Stimulated activated CD4-positive, alpha-beta T cell treated with anti-CD3 and anti-CD28 coated beads, Interleukin-4, amount 100 ng/mL, for 1 hour (primary cell): Measurements from ENCODE around the gene CSNK2A2.

Experiments
- DNase-seq: peaks from one replicate; pipeline ENCODE4 v3.0.0-alpha.2; 2020

CSNK2A2 gene

DNA sequence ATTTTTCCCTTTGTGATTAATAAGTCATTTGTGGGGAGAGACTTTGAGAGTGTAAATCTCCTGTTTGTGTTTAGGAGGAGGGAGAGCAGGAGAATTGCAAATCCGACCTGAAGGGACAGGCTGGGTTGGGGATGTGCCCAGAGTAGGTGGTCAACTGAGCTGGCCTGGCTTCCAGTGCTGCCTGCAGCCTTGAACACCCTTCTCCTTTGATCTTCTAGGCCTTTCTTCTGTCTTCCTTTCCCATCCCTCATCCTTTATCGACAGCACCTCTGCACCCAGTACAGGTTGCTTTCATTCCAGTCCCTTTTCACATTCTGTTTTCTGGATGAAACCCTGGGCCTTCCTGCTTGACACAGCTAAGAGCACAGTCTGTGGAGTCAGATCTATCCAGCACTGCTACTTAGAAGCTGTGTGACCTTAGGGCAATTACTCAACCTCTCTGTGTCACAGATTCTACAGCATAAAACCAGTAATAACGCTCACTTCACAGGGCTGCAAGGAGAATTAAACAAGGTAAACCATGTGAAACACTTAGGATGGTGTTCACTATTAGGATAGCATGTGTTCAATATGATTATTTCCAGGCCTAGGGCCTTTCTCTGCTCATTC, 1.0 kb upstream of the CSNK2A2 start:
- DNase-seq: no peak

DNA sequence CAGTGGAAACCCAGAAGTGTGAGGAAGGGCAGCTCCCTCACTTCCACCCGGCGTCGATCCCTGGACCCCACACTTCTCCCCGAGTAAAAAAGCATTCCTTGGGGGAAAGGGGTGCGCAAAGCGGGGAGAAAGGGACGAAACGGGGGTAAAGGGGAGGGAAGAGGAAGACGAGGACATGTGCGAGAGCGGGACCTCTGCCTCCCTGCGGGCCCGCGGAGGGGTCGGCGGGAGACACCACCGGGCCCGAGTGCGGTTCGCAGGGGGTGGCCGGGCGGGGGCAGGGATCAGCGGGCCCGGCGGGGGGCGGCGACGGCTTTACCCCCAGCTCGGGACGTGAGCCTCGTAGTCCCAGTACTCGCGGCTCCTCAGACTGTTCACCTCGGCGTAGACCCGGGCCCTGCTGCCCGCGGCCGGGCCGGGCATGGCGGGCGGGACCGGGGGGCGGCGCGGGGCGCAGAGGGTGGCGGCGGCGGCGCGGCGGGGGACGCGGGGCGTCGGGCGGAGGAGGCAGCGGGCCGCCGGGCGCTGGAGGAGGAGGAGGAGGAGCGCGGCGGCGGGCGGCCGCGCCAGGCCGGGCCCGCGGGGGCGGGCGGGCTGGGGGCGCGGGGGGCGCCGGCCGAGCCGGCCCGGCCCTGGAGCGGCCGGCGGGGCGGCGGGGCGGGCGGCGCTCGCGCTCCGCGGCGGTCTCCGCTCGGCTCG, 443 bp downstream of the CSNK2A2 start:
- DNase-seq: peak; percentile 14

- DNase-seq: no peak
Measured at GRCh38 chr16:58196898-58197313, 1.0 kb downstream of the CSNK2A2 start.

DNA sequence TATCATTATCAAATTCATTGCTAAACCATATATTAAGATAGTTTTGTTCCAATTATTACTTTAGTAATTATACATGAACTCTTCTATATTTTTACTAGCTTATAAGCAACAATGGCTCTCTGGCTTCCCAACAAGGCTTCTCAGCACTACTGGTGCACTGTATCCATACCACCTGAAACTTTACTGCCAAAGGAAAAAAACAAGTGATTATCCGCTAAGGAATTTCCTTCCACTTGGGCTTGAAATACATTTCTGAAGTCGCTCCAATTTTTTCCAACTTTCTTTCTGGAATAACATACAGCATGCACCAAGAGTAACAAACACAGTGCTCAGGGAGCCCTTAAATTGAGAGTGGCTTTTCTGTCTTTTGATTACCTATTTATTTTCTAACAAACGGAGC, 2.1 kb downstream of the CSNK2A2 start:
- no peak for DNase-seq

GRCh38 chr16:58195344-58195743, 2.6 kb downstream of the CSNK2A2 start:
- no peak for DNase-seq

- no peak for DNase-seq
Measured at GRCh38 chr16:58194790-58195189, 3.1 kb downstream of the CSNK2A2 start.

DNA sequence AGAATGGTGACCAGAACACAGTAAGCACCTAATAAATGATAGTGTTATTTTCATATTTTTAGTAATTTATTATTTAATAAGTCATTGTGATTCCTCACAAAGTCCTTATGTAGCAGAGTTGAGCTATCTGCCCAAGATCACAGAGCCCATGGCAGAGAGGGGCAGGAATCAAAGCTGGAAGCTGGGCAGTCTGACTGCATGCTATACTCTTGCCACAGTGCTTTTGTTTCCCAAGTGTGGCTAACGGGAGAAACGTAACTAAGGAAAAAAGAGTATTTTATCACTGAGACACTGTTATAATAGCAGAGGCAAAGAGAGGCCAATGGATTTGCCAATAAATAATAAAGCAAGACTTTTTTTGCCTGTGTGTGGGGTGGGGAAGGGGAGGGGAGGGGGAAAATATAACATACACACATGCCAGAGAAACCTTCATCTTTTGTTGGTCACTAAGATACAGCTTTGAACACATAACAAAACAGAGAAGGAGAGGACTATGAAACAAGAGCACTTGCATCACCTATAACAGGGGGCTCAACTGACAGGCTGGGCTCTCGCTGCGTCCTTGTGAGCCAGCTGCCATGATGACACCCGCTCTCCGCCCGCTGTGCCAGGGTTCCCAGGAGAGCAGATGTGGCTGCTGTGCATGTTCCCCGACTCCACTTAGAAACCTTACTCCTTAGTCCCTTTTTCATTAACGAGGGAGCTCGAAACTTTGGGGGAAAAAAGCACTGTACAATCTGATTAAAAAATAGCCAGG, 10.1 kb downstream of the CSNK2A2 start:
- DNase-seq: no peak

DNA sequence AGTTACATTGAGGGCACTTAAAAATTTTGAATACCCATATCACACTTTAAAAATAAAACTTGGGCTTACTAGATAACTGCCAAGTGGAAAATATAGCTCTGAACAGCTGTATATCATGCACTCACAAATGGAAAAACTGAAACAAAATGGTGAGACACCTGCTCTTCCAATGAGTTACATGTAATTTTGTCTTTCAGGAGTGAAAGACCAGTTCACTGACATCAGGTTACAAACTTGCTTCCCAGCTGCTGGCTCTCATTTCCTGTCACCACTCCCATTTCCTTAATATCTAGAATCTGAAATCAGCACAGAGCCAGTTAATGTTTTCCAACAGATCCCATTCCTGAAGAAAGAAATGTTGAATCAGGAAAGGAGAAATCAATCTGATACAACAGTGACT, 10.8 kb downstream of the CSNK2A2 start:
- DNase-seq: no peak

GRCh38 chr16:58186176-58186944, 11.5 kb downstream of the CSNK2A2 start:
- no peak for DNase-seq

DNA sequence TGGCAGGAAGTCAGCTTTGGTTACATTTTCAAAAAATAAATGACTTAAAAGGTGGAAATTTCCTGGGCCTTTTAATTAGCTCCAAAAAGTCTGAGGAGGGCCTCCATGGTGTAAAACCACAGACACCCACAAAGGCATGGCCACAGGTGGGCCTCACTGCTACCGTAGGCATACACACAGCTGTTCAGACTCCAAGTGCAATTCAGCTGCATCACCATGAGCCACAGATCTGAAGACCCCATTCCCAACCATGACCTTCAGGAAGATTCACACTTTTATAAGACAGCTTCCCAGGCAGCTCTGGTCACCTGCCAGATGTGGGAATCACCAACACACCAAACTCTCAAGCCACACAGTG, 20.6 kb downstream of the CSNK2A2 start:
- no peak for DNase-seq

DNA sequence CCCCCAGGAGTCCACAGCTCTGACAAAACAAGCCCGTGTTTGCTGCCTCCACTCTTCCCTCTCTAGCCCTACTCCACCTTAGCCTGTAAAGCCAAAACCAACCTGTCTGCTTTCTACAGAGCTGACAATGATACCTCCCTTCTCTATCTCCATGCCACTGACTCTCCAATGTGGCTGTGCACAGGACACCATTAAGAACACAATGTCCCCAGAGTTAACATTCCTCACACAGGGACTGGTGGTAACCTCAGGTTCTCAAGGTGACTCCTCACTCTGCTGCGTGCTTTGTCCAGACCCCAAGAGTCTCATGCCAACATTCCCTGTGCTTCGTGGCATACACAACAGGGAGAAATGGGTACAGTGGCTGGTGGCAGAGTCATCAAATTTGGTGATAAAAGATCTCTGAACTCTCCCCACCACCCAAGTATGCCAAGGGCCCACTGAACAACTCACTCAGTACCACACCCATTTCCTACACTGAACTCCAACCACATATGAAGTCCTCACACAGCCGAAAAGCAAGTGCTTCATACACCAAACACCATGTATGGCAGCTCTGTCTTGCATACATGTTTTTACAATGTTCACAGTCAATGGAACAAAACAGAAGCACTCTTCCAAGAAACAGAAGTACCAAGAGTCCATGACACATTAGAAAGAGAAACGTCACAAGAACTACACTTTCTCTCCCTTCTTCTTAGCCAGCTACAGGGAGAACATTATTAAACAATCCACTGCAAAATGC, 21.1 kb downstream of the CSNK2A2 start:
- DNase-seq: no peak

DNA sequence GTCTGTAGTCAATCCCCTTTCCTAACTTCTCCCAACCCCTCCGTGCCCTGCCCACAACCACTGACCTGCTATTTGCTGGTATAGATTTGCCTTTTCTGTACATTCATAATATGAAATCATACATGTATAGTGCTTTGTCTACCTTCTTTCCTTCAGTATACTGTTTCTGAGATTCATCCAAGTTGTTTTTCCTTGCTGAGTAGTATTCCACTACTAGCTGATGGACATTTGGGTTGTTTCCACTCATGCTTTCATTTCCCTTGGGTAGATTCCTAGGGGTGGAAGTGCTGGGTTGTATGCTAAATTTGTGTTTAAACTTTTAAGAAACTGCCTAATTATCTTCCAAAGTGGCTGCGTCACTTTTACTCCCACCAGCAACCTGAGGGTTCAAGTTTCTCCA, 27.7 kb downstream of the CSNK2A2 start:
- no peak for DNase-seq

- DNase-seq: no peak
Measured at GRCh38 chr16:58160855-58161254, 37.1 kb downstream of the CSNK2A2 start.

DNA sequence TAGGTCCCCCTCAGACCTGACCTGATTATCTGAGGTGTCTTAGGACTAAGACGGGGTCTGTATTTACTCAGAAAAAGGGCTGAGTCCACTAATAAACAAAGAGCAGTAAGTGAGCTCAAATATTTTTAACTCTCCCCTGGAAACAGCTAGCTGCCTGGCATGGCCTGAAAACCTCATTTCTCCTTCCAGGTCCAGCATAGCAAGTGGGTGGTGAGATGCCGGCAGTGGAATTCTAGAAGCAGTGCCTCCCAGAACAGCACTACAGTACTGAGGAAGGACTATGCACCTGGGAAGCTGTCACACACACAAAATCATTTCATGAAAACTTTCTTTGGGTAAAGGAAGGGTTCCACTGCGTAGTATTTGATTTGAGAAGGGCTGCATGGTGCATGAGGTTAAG, 39.2 kb downstream of the CSNK2A2 start:
- DNase-seq: no peak

- DNase-seq: no peak
Measured at GRCh38 chr16:58157951-58158540, 39.9 kb downstream of the CSNK2A2 start.

DNA sequence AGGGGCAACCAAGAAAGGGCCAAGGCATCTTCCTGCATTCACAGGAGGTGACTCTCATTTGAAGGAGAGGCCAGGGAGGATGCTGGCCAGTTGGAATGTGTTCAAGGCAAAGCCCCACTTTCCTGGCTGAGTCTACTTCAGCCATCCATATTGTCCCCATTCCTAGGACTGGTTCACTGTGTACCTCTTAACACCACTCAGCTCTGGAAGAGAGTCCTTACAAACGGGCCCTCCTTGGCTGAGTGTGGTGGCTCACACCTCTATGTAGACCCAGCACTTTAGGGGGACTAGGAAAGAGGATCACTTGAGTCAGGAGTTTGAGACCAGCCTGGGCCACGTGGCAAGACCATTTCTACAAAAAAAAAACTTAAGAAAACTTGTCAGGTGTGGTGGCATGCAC, 40.7 kb downstream of the CSNK2A2 start:
- no peak for DNase-seq

DNA sequence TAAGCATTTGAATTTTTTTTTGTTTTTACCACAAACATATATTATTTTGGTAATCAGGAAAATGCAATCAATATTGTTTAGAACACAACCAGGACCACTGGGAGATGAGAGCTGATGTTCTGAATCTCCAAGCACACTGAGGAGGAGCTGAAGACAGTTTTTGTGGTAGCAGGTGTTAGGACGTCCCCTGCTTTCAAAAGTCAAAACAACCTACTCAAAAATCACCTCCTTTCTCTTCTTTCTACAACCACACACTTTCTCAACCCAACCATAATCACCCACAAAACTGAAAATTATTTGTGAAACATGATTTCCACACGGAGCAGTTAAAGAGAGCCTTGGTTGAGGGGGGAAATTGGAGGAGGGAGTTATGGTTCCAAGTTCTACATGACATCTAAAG, 42.1 kb downstream of the CSNK2A2 start:
- DNase-seq: no peak

DNA sequence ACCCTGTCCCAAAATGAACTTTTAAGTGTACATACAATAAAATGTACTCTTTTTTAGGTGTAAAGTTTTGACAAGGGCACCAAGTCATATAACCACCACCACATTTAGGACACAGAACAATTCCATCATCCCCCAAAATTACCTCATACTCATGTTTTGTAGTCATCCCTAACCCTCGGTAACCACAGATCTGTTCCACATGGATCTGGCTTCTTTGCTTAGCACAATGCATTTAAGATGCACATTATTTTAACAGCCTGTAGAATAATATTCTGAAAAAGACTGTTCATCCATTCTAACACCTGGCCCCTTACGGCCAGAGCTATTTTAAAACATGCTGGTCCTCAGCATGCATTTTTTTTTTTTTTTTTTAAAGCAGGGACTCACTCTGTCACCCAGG, 43.6 kb downstream of the CSNK2A2 start:
- DNase-seq: no peak

DNA sequence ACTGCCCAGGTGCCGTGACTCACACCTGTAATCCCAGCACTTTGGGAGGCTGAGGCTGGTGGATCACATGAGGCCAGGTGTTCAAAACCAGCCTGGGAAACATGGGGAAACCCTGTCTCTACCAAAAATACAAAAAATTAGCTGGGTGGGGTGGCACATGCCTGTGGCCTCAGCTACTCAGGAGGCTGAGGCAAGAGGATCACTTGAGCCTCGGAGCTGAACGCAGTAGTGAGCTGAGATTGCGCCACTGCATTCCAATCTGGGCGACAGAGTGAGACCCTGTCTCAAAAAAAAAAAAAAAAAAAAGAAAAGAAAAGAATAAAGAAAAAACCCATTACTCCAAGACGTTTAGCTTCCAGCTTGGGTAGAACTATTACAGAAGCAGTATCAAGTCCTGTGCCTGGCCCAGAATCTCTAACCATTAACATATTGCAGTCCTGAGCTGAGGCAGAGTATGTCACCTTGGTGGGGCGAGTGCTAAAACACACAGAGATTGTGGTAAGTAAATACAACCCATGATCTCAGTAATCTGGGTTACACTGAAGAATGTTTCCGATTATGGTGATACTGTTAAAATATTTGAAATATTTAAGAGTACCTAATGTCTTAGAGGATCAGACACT, 45.5 kb downstream of the CSNK2A2 start:
- no peak for DNase-seq

DNA sequence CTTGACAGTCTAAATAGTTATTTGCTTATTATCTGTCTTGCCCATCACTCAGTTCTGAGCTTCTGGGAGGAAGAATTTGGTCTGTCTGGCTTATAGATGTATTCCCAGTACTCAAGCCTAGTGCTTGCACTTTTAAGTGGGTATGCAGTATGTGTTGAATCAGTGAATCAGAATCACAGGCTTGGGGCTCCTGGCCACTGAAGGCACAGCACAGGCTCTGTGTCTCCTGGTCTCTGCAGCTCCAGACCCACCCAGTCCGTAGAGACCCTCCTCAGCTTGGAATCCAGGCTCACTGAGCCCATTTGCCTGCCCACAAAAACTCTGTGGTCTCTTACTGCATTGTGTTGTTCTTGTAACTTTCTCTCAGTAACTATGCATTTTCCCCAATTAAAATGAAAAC, 49.4 kb downstream of the CSNK2A2 start:
- no peak for DNase-seq

DNA sequence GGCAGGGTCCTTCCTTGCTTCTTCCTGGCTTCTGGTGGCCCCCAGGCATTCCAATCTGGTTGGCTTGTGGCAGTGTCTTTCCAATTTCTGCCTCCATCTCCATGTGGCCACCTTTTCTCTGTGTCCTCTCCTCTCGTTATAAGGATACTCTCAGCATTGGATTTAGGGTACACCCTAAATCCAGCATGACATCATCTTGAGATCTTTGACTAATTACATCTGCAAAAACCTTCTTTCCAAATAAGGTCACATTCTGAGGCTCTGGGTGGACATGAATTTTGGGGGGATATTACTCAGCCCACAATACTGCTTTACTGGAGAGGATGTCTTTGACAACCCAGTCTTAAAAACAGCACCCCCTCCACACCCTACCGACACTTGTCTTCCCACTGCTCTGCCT, 49.8 kb downstream of the CSNK2A2 start:
- DNase-seq: no peak

DNA sequence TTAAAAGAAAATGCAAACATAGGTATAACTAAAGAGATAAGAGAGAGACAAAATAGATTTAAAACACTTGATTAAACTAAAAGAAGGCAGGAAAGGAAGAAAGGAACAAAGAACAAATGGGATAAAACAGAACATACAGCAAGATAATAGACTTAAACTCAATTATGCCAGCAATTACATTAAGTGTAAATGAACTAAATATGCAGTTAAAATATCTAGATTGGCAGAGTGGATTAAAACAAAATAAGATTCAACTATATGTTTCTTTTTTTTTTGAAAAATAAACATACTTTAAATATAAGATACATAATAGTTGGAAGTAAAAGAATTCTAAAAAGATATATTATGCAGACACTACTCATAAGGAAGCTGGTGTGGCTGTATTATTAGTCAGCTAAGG, 59.1 kb downstream of the CSNK2A2 start:
- DNase-seq: no peak
